HG02763 (cell line): Measurements from ENCODE around the gene TNNC1.

ENCODE experiments used
- ATAC-seq: cut with Tn5 transposase; IDR thresholded peaks from one replicate; pipeline ENCODE4 v1.9.1; 2021; ENCODE audit warnings: mild to moderate bottlenecking, moderate library complexity; ENCODE audit not compliant: unreplicated experiment

The TNNC1 gene

DNA sequence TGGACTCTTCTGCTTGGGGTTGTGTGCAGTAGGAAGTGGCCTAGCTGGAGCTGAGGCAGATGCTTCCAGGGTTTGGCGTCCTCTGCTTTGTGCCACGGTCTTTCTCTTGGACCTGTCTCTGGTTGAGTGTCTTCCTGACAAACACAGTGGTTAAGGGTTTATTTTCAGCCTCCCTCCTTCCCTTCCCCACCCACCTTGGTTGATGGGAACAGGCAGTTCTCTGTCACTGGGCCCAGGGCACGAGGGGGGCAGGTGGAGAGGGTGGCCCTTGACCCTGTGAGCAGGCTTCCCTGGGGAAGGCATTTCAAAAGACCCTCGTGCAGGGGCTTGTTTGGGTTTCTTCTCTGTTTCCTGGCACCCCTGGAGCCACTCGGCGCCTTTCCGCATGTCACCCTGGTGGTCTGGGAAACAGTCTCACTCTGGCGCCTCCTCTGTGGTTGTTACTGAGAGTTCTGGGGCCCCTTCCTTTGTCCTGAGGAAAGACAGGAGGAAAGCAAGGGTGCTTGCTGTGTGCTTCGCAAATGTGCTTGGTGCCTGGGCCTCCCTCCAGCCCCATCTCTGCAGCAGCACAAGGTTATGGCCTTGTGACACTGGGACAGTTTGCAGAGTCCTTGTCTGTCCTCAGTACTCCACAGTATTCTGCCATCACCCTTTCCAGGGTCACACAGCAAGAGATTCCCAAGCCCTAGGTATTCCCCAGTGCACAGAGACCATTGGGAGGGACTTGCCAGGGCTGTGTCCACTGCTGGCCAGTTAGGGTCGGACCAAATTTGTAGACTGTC, 31.0 kb upstream of the TNNC1 start:
- ATAC-seq = no peak

DNA sequence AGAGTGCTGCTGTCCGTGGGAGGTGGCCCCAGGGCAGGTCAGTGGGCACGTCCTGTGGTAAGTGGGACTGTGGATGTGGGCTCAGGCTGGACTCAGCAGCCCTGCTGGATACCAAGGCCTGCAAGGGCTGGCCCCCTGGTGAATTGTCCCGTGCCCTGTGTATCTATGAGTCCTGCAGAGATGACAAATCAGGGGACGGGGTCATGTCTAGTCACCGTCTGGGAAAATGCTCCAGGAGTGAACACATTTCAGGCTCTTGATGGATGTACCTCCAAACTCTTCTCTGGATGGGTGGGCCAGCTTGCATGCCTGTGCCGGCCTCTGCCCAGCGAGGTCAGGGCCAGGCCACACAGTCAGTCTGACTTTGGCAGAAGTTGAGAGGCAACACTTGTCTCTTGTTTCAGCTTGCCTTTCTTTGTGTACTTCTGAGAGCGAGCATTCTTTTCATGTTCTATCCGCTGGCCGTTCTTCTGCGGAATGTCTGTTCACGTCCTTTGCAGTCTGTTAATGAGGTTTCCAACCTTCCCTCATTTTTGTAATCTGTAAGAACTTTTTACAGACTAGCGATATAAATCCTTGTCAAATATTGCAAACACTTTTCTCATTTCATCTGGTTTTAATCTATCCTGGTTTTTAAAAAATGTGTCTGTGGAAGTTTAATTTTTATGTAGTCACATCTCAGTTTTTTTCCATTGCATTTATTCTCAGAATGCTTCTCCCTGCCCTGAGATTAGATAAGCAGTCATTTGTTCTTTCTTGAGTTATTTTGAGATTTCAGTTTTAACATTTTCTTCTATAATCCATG, 29.9 kb upstream of the TNNC1 start:
- no peak for ATAC-seq

DNA sequence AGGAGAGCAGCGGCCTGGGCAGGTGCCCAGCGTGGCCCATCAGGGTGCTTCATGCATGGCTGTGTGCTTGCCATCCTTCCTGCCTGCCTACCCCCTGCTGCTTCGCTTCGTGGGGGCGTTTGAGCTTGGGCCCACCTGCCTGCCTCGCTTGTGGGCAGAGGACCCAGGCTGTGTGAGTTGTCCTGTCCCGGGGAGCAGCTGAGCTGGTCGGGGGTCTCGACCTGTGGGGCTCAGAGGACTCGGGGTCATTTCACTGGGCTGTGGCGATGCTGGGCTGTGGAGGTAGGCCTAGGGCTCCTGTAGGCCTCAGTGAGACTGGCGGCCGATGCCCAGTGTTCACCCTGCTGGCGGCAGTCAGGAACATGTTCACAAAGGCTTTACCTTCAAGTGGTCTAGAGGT, 29.2 kb upstream of the TNNC1 start:
- no peak for ATAC-seq

GRCh38 chr3:52481819-52482521, 28.1 kb upstream of the TNNC1 start:
- no peak for ATAC-seq

DNA sequence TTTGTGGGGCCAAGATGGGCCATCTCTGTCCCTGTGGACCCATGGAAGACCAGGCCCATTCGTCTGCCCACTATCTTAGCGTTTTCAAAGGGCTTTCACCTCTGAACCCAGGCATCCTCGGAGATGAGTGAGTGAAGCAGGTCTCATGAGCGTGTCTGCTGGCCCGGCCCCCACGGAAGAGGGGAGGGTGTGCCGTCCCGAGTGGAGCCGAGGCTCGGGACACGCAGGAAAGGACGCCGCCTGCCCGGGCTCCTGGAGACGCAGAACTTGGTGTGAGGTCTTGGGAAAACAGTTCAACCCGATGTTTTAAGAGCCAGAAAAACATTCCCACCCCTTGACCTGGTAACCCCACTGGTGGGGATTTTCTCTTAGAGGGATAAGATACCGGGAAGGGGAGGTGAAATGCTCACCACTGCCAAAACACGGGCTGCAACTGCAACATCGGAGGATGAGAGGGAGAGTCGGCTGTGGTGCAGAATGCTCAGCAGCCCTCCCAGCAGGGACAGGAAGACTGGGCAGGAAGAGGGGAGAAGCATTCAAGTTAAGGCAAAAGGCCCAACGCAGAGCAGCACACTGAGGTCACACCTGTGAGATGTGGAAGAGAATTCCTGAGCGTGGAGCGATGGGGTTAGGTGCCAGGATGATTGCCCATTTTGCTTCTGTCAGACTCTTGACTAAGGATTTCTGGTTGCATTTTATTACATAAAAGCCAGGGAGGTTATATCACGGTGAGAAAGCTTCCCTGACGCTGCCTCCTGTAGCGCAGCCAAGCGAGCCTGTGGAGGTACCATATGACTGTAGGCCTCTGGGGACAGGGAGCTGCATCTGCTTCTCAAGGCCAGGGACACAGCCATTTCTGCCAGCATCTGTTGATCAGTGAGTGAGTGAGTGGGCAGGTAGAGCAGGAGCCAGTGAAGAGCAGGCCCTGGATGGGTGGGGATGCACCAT, 27.2 kb upstream of the TNNC1 start:
- ATAC-seq = no peak

GRCh38 chr3:52479877-52480575, 26.2 kb upstream of the TNNC1 start:
- ATAC-seq = no peak

GRCh38 chr3:52479037-52479876, 25.4 kb upstream of the TNNC1 start:
- no peak for ATAC-seq

DNA sequence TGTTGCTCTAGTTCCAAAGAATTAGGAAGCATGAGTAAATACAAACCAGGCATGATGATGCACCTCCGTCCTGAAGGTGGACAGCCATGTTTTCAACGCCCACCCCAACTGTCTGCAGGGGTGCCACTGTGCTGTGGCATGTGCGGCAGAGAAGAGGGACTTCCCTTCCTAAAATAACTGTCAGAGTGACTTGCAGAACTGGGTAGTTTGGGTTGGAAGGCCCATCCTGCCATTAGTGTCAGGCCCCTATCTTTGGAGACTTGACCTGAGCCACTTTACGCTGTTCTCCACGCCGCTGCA, 23.9 kb upstream of the TNNC1 start:
- no peak for ATAC-seq

DNA sequence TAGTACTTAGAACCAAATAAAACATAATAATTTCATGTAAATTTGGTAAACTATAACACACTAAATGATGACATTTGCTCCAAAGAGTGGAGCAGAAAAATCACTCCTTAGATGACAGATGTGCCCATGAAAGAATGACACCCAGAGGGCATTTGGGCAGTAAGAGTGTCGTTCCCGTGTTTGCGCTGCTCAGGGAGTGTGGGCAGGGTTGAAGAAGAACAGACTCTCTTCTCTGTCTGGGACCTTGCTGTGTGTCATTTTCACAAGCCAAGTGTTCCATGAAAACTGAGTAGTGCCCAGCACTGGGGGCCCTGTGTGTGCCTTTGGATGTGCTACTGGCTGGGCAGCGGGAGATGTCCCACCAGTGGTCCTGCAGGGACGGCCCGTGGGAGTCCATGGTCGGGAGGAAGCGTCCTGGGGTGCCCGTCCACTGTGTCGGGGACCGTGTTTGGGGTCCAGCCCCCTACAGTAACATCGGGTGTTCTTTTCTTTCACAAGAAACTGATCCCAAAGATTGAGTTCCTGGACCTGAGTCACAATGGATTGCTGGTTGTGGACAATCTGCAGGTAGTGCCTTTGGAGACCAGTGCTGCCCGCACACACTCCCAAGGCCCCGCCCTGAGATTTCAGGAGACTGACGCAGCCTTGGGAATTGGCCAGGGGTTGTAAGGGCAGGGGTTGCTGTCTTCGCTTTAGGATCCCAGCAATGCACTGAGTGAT, 23.4 kb upstream of the TNNC1 start:
- ATAC-seq = no peak

DNA sequence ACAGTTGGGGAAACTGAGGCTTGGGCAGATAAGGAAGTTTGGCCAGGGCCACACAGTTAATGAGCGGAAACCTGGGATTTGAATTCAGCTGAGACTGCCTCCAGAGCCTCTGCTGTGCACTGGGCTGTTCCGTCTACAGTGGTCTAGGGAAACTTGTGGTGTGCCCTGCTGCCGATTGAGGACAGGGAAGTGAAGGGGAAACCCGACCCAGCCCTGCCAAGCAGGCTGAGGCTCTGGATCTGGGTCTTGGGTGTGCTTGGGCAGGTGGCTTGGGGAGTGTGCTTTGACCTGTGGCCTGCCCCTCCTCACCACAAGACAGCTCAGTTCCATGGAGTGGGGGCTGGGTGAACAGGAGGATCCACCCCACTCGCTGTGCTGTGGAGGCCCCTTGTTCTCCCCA, 19.2 kb upstream of the TNNC1 start:
- ATAC-seq = no peak

GRCh38 chr3:52472239-52473000, 18.6 kb upstream of the TNNC1 start:
- ATAC-seq = no peak

GRCh38 chr3:52471371-52472238, 17.8 kb upstream of the TNNC1 start:
- no peak for ATAC-seq

- ATAC-seq = no peak
Measured at GRCh38 chr3:52470920-52471319, 17.1 kb upstream of the TNNC1 start.

DNA sequence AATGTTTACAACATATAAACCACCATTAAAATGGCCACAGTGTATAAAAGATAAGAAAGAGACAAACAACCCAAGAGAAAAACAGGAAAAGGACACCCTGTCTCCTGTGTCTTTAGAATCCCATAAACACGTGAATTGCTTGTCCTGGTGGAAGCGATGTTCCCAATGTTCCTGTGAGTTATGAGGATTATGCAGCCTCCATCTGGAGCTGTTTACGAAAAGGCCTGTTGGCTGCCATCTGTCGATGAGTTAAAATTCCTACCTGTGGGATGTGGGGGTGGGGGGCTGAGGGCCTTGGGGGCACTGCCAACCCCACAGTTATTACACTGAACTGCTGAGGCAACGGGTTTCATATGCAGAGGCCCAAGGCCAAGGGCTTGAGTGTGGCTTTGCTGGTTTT, 15.2 kb upstream of the TNNC1 start:
- no peak for ATAC-seq

GRCh38 chr3:52468336-52468735, 14.5 kb upstream of the TNNC1 start:
- no peak for ATAC-seq

DNA sequence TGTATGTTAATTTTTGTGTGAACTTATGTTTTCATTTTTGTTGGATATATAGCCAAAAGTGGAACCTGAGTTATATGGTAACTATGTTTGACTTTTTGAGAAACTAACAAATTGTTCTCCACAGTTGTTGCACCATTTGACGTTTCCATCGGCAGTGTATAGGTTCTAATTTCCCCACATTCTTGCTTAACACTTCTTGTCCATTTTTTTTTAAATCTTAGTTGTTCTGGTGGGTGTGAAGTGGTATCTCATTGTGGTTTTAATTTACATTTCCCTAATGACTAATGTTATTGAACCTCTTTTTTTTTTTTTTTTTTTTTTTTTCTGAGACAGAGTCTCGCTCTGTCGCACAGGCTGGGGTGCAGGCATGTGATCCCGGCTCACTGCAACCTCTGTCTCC, 9.6 kb upstream of the TNNC1 start:
- no peak for ATAC-seq

- ATAC-seq = no peak
Measured at GRCh38 chr3:52461874-52462273, 8.0 kb upstream of the TNNC1 start.
